Measurements from ENCODE around the gene NOVA1.

- no peak for TF ChIP-seq EZH2 (IDR thresholded peaks at IDR 0.05; ENCODE audit: insufficient read depth, poor library complexity, severe bottlenecking)
- TF ChIP-seq EZH2phosphoT487 (IDR thresholded peaks at IDR 0.05; ENCODE audit: insufficient read depth, low read depth): no peak
Measured at GRCh38 chr14:26526137-26526536, 71.7 kb downstream of the NOVA1 start.
